ENCODE results near the gene SECISBP2. TPM values are rescaled to one million over a fixed set of nuclear protein-coding genes. Genes with fewer than 3 reads are reported as not detected.
A peak's percentile ranks its signal among the peaks of the same experiment; 100 is the strongest.

Gene SECISBP2
- total RNA-seq, 3 donors from 2014 or later: 40.5 to 84.7 (median 76.0) TPM

DNA sequence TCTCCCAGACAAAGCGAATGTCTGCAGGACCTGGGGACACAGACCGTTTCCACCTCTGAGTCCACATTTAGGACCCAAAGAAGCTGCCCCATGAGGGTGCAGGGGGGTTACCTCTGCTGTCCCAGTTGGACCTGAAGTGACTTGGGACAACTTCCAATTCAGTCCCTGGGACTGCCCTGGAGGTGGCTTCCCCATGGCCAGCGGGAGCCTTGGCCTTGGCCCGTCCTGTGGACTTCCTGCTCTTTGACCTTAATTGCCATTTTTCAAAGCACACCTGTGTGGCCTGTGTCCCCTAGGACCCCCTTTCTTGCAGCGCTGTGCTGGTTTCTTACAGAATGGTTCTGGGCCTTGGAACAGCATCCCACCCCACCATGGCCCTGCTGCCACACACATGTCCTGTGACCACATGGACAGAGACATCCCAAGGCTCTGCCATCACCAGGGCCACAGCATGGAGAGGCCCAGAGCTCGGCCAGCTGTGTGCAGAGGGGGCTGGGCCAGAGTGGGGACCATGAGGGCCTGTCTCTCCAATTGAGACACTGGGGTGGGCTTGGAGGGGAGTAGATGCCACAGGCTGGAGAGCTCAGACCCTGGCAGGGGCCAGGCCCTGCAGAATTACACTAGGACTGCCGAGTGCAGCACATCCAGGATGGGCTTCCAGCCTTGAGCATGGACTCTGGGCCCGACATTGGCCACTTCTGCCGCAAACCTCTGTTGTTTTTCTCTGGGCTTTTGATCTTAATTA is 45.8 kb downstream of the SECISBP2 start:
- no peak overlapping the region for H3K27ac ChIP-seq
- no peaks in the 10 kb centered on the region for H3K4me1 ChIP-seq
- H3K27me3 ChIP-seq: no peaks in the 10 kb centered on the region
- DNase-seq (ENCODE audit: low spot score in 2 of 2): peak in 1 of 2 donors; percentile 24
- no peak for TF ChIP-seq POLR2AphosphoS5 (IDR thresholded peaks at IDR 0.05)
- no peak for TF ChIP-seq CTCF (IDR thresholded peaks at IDR 0.05)
- TF ChIP-seq POLR2A (IDR thresholded peaks at IDR 0.05): no peak
- intact Hi-C loops (cut with DNase I; ENCODE audit: low total_unique reads): no loop called here
- no peaks in the 10 kb centered on the region for H3K9me3 ChIP-seq
- H3K4me3 ChIP-seq: no peak overlapping the region
- peaks cover 5% of the 10 kb centered on the region for H3K36me3 ChIP-seq

- intact Hi-C loops (cut with DNase I; ENCODE audit: low total_unique reads): no loop called here
- H3K4me1 ChIP-seq: no peaks in the 10 kb centered on the region
These were observed 46.6 kb downstream of the SECISBP2 start for GRCh38 chr9:89364666-89365531.

DNA sequence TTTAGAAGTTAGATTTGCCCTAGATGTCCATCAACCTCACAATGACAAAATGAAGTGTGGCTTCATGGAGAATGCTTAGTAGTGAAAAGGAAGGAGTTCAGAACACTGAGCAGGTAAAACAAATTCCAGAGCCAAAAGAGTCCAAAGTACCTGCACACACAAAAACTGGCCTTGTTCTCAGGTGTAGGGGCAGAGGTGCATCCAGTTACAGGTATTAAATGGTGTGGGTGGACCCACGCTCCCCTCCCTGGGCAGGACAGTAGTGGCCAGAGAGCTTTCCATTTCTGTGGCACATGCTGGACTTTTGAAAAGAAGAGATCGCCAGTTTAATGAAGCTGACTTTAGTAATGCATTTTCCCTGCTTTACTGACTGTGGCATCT is 47.2 kb downstream of the SECISBP2 start:
- TF ChIP-seq POLR2A (IDR thresholded peaks at IDR 0.05) (no peak), CTCF (IDR thresholded peaks at IDR 0.05) (no peak), POLR2AphosphoS5 (IDR thresholded peaks at IDR 0.05) (no peak)
- Histone ChIP-seq H3K9me3 (no peaks in the 10 kb centered on the region), H3K4me3 (no peak overlapping the region), H3K27me3 (no peaks in the 10 kb centered on the region), H3K4me1 (no peaks in the 10 kb centered on the region), H3K36me3 (peaks cover 5% of the 10 kb centered on the region), H3K27ac (no peak overlapping the region)
- DNase-seq (ENCODE audit: low spot score in 2 of 2): no peak
- intact Hi-C loops (cut with DNase I; ENCODE audit: low total_unique reads): no loop called here

More at GRCh38 chr9:89364666-89365531, 46.6 kb downstream of the SECISBP2 start:
- H3K27ac ChIP-seq: no peak overlapping the region
- no peaks in the 10 kb centered on the region for H3K27me3 ChIP-seq
- H3K4me3 ChIP-seq: no peak overlapping the region
- H3K36me3 ChIP-seq: peaks cover 5% of the 10 kb centered on the region
- TF ChIP-seq POLR2AphosphoS5 (IDR thresholded peaks at IDR 0.05) (no peak), CTCF (IDR thresholded peaks at IDR 0.05) (no peak), POLR2A (IDR thresholded peaks at IDR 0.05) (no peak)
- no peaks in the 10 kb centered on the region for H3K9me3 ChIP-seq
- DNase-seq (ENCODE audit: low spot score in 2 of 2): peak in 1 of 2 donors; percentile 45

DNA sequence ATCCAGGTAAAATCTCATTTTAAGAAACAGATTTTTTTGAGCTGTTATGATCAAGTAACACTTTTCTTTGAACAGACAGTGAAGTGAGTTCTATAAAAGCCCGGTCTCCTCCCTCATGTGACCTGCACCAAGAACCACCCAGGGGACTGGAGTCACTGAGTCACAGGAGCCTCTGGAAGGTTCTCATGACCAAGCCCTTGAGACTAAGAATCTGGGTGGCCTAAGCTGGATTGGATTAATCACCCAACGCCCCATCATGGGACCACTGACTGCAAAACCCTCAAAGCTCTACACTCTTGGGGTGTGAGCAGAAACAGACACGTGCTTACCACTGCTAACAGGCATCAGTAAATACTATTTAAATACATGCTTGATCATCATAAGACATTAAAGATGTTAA is 48.4 kb downstream of the SECISBP2 start:
- Histone ChIP-seq H3K4me1 (no peaks in the 10 kb centered on the region), H3K36me3 (no peaks in the 10 kb centered on the region), H3K4me3 (no peak overlapping the region), H3K27me3 (no peaks in the 10 kb centered on the region), H3K27ac (no peak overlapping the region), H3K9me3 (no peaks in the 10 kb centered on the region)
- intact Hi-C loops (cut with DNase I; ENCODE audit: low total_unique reads): loop anchor here (1.0 kb wide), 1 partner anchor 26 kb away; no protein-coding TSS in a partner anchor
- DNase-seq (ENCODE audit: low spot score in 2 of 2): no peak
- no peak for TF ChIP-seq CTCF (IDR thresholded peaks at IDR 0.05)
- no peak for TF ChIP-seq POLR2A (IDR thresholded peaks at IDR 0.05)
- TF ChIP-seq POLR2AphosphoS5 (IDR thresholded peaks at IDR 0.05): no peak

- TF ChIP-seq POLR2AphosphoS5 (IDR thresholded peaks at IDR 0.05): no peak
- TF ChIP-seq POLR2A (IDR thresholded peaks at IDR 0.05): no peak
- no peak for TF ChIP-seq CTCF (IDR thresholded peaks at IDR 0.05)
- intact Hi-C loops (cut with DNase I; ENCODE audit: low total_unique reads): loop anchor here (1.0 kb wide), 1 partner anchor 25 kb away; no protein-coding TSS in a partner anchor
- DNase-seq (ENCODE audit: low spot score in 2 of 2): no peak
These were observed 49.0 kb downstream of the SECISBP2 start for GRCh38 chr9:89367281-89367680.

More at GRCh38 chr9:89367281-89367680, 49.0 kb downstream of the SECISBP2 start:
- Histone ChIP-seq H3K27ac (no peak overlapping the region), H3K27me3 (no peaks in the 10 kb centered on the region), H3K4me1 (no peaks in the 10 kb centered on the region), H3K36me3 (no peaks in the 10 kb centered on the region), H3K9me3 (no peaks in the 10 kb centered on the region), H3K4me3 (no peak overlapping the region)

Data from breast epithelium (tissue), 4 donors.